DMS114 treated with DMSO at 0.1 percent for 48 hours (cell line): ENCODE data around the gene SPON1.
"Not testable (repeated sequence)": the region's sequence is repeated elsewhere in the genome, so short reads cannot be mapped to it uniquely, and the experiment has no call there.

Experiments
- DNase-seq: peaks from one replicate; lab custom pipeline; 2025; ENCODE audit not compliant: unreplicated experiment; lab: John Stamatoyannopoulos, UW

Gene SPON1

GRCh38 chr11:14261066-14261465 lies 298.5 kb downstream of the SPON1 start:
- no peak for DNase-seq

- no peak for DNase-seq
Observed at GRCh38 chr11:14262271-14262846, 299.8 kb downstream of the SPON1 start.

GRCh38 chr11:14264966-14265365 lies 302.4 kb downstream of the SPON1 start:
- no peak for DNase-seq

- no peak for DNase-seq
Observed at GRCh38 chr11:14266622-14267021, 304.1 kb downstream of the SPON1 start.

GRCh38 chr11:14267861-14268635 lies 305.5 kb downstream of the SPON1 start:
- no peak for DNase-seq

GRCh38 chr11:14269692-14270573 lies 307.4 kb downstream of the SPON1 start:
- no peak for DNase-seq

GRCh38 chr11:14270690-14271542 lies 308.4 kb downstream of the SPON1 start:
- DNase-seq, result no peak

- DNase-seq, result no peak
Observed at GRCh38 chr11:14273895-14274294, 311.4 kb downstream of the SPON1 start.

GRCh38 chr11:14275076-14275475 lies 312.6 kb downstream of the SPON1 start:
- no peak for DNase-seq

- DNase-seq, result not testable (repeated sequence)
Observed at GRCh38 chr11:14278869-14279268, 316.3 kb downstream of the SPON1 start.

- DNase-seq, result no peak
Observed at GRCh38 chr11:14288189-14288935, 325.8 kb downstream of the SPON1 start.

- DNase-seq, result no peak
Observed at GRCh38 chr11:14290422-14290821, 327.9 kb downstream of the SPON1 start.

- no peak for DNase-seq
Observed at GRCh38 chr11:14299921-14300320, 337.4 kb downstream of the SPON1 start.

- DNase-seq, result peak; percentile 25
Observed at GRCh38 chr11:14300661-14301304, 338.3 kb downstream of the SPON1 start.

- no peak for DNase-seq
Observed at GRCh38 chr11:14304601-14305000, 342.1 kb downstream of the SPON1 start.

GRCh38 chr11:14305649-14306048 lies 343.1 kb downstream of the SPON1 start:
- DNase-seq, result no peak

GRCh38 chr11:14306481-14306880 lies 344.0 kb downstream of the SPON1 start:
- no peak for DNase-seq

- peak; percentile 3 for DNase-seq
Observed at GRCh38 chr11:14308114-14308896, 345.8 kb downstream of the SPON1 start.

GRCh38 chr11:14308897-14309387 lies 346.4 kb downstream of the SPON1 start:
- DNase-seq, result no peak
